CD4-positive, alpha-beta memory T cell (primary cell): ENCODE data around the gene NCKAP5. TPM values are rescaled to one million over a fixed set of nuclear protein-coding genes. Genes with fewer than 3 reads are reported as not detected.

Experiments
- CTCF ChIA-PET: fragments of 350-600 bp; sonication (Branson Sonifier 250); formaldehyde crosslinking; loops from one replicate; lab custom pipeline; 2021; ENCODE audit warnings: inconsistent platforms; ENCODE audit not compliant: partially characterized antibody; lab: Charles Lee
- POLR2A ChIA-PET: fragments of 350-600 bp; sonication (Branson Sonifier 250); formaldehyde crosslinking; loops from one replicate; lab custom pipeline; 2021; ENCODE audit not compliant: partially characterized antibody; lab: Charles Lee
- DNase-seq, 5 donors: peaks; one replicate each; pipeline versions ENCODE4 v3.0.0 to v3.0.0-alpha.2; 2020 to 2022; ENCODE audit warnings: mixed read lengths in 1 of 5
- H3K27ac ChIP-seq: one replicate; pipeline ENCODE4 v1.7.0; 2013; ENCODE audit warnings: low read depth, low read length
- H3K27me3 ChIP-seq: 2 replicates; pipeline ENCODE4 v1.7.0; 2013; ENCODE audit warnings: mild to moderate bottlenecking, low read length, moderate library complexity; ENCODE audit not compliant: insufficient read depth
- H3K36me3 ChIP-seq: 2 replicates; pipeline ENCODE4 v1.7.0; 2013; ENCODE audit warnings: mild to moderate bottlenecking, low read length, moderate library complexity; ENCODE audit not compliant: insufficient read depth
- H3K4me1 ChIP-seq: 2 replicates; pipeline ENCODE4 v1.7.0; 2013; ENCODE audit warnings: mild to moderate bottlenecking, low read length, moderate library complexity; ENCODE audit not compliant: insufficient read depth
- H3K4me3 ChIP-seq, 2 donors: one replicate each; pipeline ENCODE4 v1.7.0; 2013; ENCODE audit warnings: low read length in 2 of 2, mild to moderate bottlenecking in 1 of 2
- H3K9me3 ChIP-seq, 2 donors: one replicate each; pipeline ENCODE4 v1.7.0; 2013; ENCODE audit warnings: low read length in 2 of 2, control low read depth in 1 of 2; ENCODE audit not compliant: control insufficient read depth in 1 of 2
- H3K27ac Mint-ChIP-seq, 7 donors: one replicate each; pipeline ENCODE4 v1.8.0; 2020 to 2021; ENCODE audit warnings: mixed read lengths in 7 of 7, mild to moderate bottlenecking in 6 of 7, inconsistent platforms in 3 of 7, moderate library complexity in 3 of 7
- H3K27me3 Mint-ChIP-seq, 2 donors: one replicate each; pipeline ENCODE4 v1.8.0; 2020 to 2021; ENCODE audit warnings: mixed read lengths in 2 of 2
- H3K36me3 Mint-ChIP-seq, 2 donors: one replicate each; pipeline ENCODE4 v1.8.0; 2020 to 2021; ENCODE audit warnings: mixed read lengths in 2 of 2, inconsistent platforms in 1 of 2, mild to moderate bottlenecking in 1 of 2
- H3K4me1 Mint-ChIP-seq, 4 donors: one replicate each; pipeline ENCODE4 v1.8.0; 2020 to 2021; ENCODE audit warnings: mixed read lengths in 4 of 4, mild to moderate bottlenecking in 1 of 4
- H3K4me3 Mint-ChIP-seq, 8 donors: one replicate each; pipeline ENCODE4 v1.8.0; 2020 to 2021; ENCODE audit warnings: mixed read lengths in 8 of 8, mild to moderate bottlenecking in 7 of 8, moderate library complexity in 6 of 8, inconsistent platforms in 3 of 8
- H3K9me3 Mint-ChIP-seq, 8 donors: one replicate each; pipeline ENCODE4 v1.8.0; 2020 to 2021; ENCODE audit warnings: mixed read lengths in 8 of 8, mild to moderate bottlenecking in 5 of 8, inconsistent platforms in 3 of 8, moderate library complexity in 1 of 8
- intact Hi-C: fragments of 100-400 bp; cut with micrococcal nuclease; formaldehyde crosslinking; loops from one replicate; pipeline ENCODE4 v1.15.1; 2023
- polyA plus RNA-seq, 2 donors: library from polyadenylated mRNA; unstranded; fragments of 300-500 nt; fragmentation: Illumina TruSeq; gene quantifications; one replicate each; pipeline ENCODE4 v1.2.3, GENCODE V29; 2021
- total RNA-seq, 2 experiments: library from RNA; stranded (reverse); gene quantifications; one replicate each; pipeline ENCODE4 v1.2.3, GENCODE V29; 2021

The NCKAP5 gene
- total and polyA plus RNA-seq, 4 experiments from 2014 or later = not detected

- no peak overlapping the region for H3K4me3 Mint-ChIP-seq
- intact Hi-C loops = no loop called here
- Histone ChIP-seq H3K4me1 (no peaks in the 10 kb centered on the region), H3K9me3 (no peaks in the 10 kb centered on the region), H3K36me3 (no peaks in the 10 kb centered on the region), H3K27me3 (no peaks in the 10 kb centered on the region), H3K4me3 (no peak overlapping the region), H3K27ac (no peak overlapping the region)
- ChIA-PET CTCF (no interaction called here), POLR2A (no interaction called here)
- no peak for DNase-seq
- H3K4me1 Mint-ChIP-seq = no peaks in the 10 kb centered on the region
- H3K27me3 Mint-ChIP-seq = no peaks in the 10 kb centered on the region
- no peak overlapping the region for H3K27ac Mint-ChIP-seq
- H3K9me3 Mint-ChIP-seq = peaks cover 0 to 9% (median 2%) of the 10 kb centered on the region in 8 donors
- H3K36me3 Mint-ChIP-seq = no peaks in the 10 kb centered on the region
Measured at GRCh38 chr2:133107058-133107815, 461.0 kb downstream of the NCKAP5 start.

- Histone ChIP-seq H3K4me1 (no peaks in the 10 kb centered on the region), H3K4me3 (no peak overlapping the region), H3K27me3 (no peaks in the 10 kb centered on the region), H3K9me3 (no peaks in the 10 kb centered on the region), H3K36me3 (no peaks in the 10 kb centered on the region), H3K27ac (no peak overlapping the region)
- intact Hi-C loops = no loop called here
- CTCF ChIA-PET = no interaction called here
- H3K36me3 Mint-ChIP-seq = no peaks in the 10 kb centered on the region
- POLR2A ChIA-PET = no interaction called here
- H3K4me3 Mint-ChIP-seq = no peak overlapping the region
- no peaks in the 10 kb centered on the region for H3K4me1 Mint-ChIP-seq
- H3K9me3 Mint-ChIP-seq = peaks cover 0 to 9% (median 5%) of the 10 kb centered on the region in 8 donors
- DNase-seq = no peak
- no peak overlapping the region for H3K27ac Mint-ChIP-seq
- H3K27me3 Mint-ChIP-seq = no peaks in the 10 kb centered on the region
Measured at GRCh38 chr2:133104871-133105270, 463.4 kb downstream of the NCKAP5 start.

- Histone ChIP-seq H3K36me3 (no peaks in the 10 kb centered on the region), H3K9me3 (no peaks in the 10 kb centered on the region), H3K4me3 (no peak overlapping the region), H3K4me1 (no peaks in the 10 kb centered on the region), H3K27me3 (no peaks in the 10 kb centered on the region), H3K27ac (no peak overlapping the region)
- ChIA-PET CTCF (no interaction called here), POLR2A (no interaction called here)
- H3K27me3 Mint-ChIP-seq = no peaks in the 10 kb centered on the region
- H3K9me3 Mint-ChIP-seq = peaks cover 0 to 12% (median 2%) of the 10 kb centered on the region in 8 donors
- intact Hi-C loops = no loop called here
- H3K36me3 Mint-ChIP-seq = no peaks in the 10 kb centered on the region
- no peak overlapping the region for H3K4me3 Mint-ChIP-seq
- no peak for DNase-seq
- H3K27ac Mint-ChIP-seq = no peak overlapping the region
- H3K4me1 Mint-ChIP-seq = no peaks in the 10 kb centered on the region
Measured at GRCh38 chr2:133098787-133099186, 469.5 kb downstream of the NCKAP5 start.

- H3K4me3 ChIP-seq = no peak overlapping the region
- POLR2A ChIA-PET = no interaction called here
- Mint-ChIP-seq H3K4me1 (no peaks in the 10 kb centered on the region), H3K27me3 (no peaks in the 10 kb centered on the region), H3K36me3 (no peaks in the 10 kb centered on the region), H3K27ac (no peak overlapping the region), H3K4me3 (no peak overlapping the region), H3K9me3 (peaks cover 0 to 12% (median 4%) of the 10 kb centered on the region in 8 donors)
- H3K9me3 ChIP-seq = no peaks in the 10 kb centered on the region
- no peaks in the 10 kb centered on the region for H3K36me3 ChIP-seq
- DNase-seq = no peak
- intact Hi-C loops = no loop called here
- no peaks in the 10 kb centered on the region for H3K4me1 ChIP-seq
- no peaks in the 10 kb centered on the region for H3K27me3 ChIP-seq
- CTCF ChIA-PET = no interaction called here
- no peak overlapping the region for H3K27ac ChIP-seq
Measured at GRCh38 chr2:133097666-133098065, 470.6 kb downstream of the NCKAP5 start.

- no peak for DNase-seq
- Mint-ChIP-seq H3K27me3 (no peaks in the 10 kb centered on the region), H3K4me1 (no peaks in the 10 kb centered on the region), H3K36me3 (no peaks in the 10 kb centered on the region), H3K9me3 (peaks cover 0 to 6% (median under 1%) of the 10 kb centered on the region in 8 donors), H3K27ac (no peak overlapping the region), H3K4me3 (no peak overlapping the region)
- Histone ChIP-seq H3K4me1 (no peaks in the 10 kb centered on the region), H3K27ac (no peak overlapping the region), H3K9me3 (no peaks in the 10 kb centered on the region), H3K27me3 (no peaks in the 10 kb centered on the region), H3K4me3 (no peak overlapping the region), H3K36me3 (no peaks in the 10 kb centered on the region)
- ChIA-PET POLR2A (no interaction called here), CTCF (no interaction called here)
- intact Hi-C loops = no loop called here
Measured at GRCh38 chr2:133092571-133092970, 475.7 kb downstream of the NCKAP5 start.

- DNase-seq = no peak
- Mint-ChIP-seq H3K9me3 (peaks cover 0 to 6% (median 1%) of the 10 kb centered on the region in 8 donors), H3K27me3 (no peaks in the 10 kb centered on the region), H3K36me3 (no peaks in the 10 kb centered on the region), H3K4me1 (no peaks in the 10 kb centered on the region), H3K4me3 (no peak overlapping the region), H3K27ac (no peak overlapping the region)
- H3K27me3 ChIP-seq = no peaks in the 10 kb centered on the region
- no peaks in the 10 kb centered on the region for H3K4me1 ChIP-seq
- no peaks in the 10 kb centered on the region for H3K36me3 ChIP-seq
- ChIA-PET CTCF (no interaction called here), POLR2A (no interaction called here)
- H3K9me3 ChIP-seq = no peaks in the 10 kb centered on the region
- intact Hi-C loops = no loop called here
- no peak overlapping the region for H3K4me3 ChIP-seq
- H3K27ac ChIP-seq = no peak overlapping the region
Measured at GRCh38 chr2:133090358-133090757, 477.9 kb downstream of the NCKAP5 start.

- Mint-ChIP-seq H3K36me3 (no peaks in the 10 kb centered on the region), H3K9me3 (peaks cover 0 to 5% (median 0%) of the 10 kb centered on the region in 8 donors), H3K4me3 (no peak overlapping the region), H3K4me1 (no peaks in the 10 kb centered on the region), H3K27ac (no peak overlapping the region), H3K27me3 (no peaks in the 10 kb centered on the region)
- CTCF ChIA-PET = no interaction called here
- Histone ChIP-seq H3K9me3 (no peaks in the 10 kb centered on the region), H3K4me1 (no peaks in the 10 kb centered on the region), H3K27me3 (no peaks in the 10 kb centered on the region), H3K27ac (no peak overlapping the region), H3K36me3 (no peaks in the 10 kb centered on the region), H3K4me3 (no peak overlapping the region)
- intact Hi-C loops = no loop called here
- DNase-seq = no peak
- POLR2A ChIA-PET = no interaction called here
Measured at GRCh38 chr2:133086176-133086575, 482.1 kb downstream of the NCKAP5 start.
